Measurements from ENCODE around the gene ZBTB44.

The ZBTB44 gene

DNA sequence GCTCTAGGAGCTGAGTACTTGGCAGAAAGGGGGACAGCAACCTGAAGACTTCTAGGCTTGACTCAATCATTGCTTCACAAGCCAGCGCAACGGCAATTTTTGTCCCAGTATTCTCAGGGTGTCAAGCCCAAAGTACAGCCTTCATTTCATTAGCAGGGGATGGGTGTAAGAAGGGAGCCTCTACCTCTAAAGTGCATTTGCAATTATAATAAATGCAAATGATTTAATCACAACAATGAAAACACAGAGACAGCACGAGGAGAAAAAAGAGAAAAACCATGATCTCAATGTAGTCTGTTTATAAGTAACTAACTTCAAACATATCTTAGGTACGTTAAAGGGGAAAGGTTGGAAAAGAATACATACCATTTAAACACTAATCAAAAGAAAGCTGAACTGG lies 34.7 kb downstream of the ZBTB44 start:
- Histone ChIP-seq H3K9ac (ENCODE audit: low read depth, low read length) (no peak overlapping the region), H3K79me2 (ENCODE audit: insufficient read depth, low read length) (peaks cover 96% of the 10 kb centered on the region), H3K27ac (ENCODE audit: low read length) (no peak overlapping the region), H3K9me3 (ENCODE audit: insufficient read depth, low read length, severe bottlenecking) (peaks cover 5% of the 10 kb centered on the region), H3K4me2 (ENCODE audit: insufficient read depth, low read length) (no peak overlapping the region), H2AFZ (ENCODE audit: low read depth, low read length) (no peak overlapping the region), H3K36me3 (ENCODE audit: insufficient read depth, low read length) (peaks cover 13% of the 10 kb centered on the region; the same call in 1 of the 2 replicates), H3K4me3 (ENCODE audit: low read depth in 1 of 2, low read length in 2 of 2) (no peak overlapping the region), H3K27me3 (ENCODE audit: insufficient read depth, low read length, poor library complexity) (no peaks in the 10 kb centered on the region), H4K20me1 (ENCODE audit: insufficient read depth, low read length) (peaks cover 5% of the 10 kb centered on the region; the same call in 1 of the 2 replicates), H3K4me1 (ENCODE audit: insufficient read depth, low read length) (no peaks in the 10 kb centered on the region)
- TF ChIP-seq, protein P1, sequence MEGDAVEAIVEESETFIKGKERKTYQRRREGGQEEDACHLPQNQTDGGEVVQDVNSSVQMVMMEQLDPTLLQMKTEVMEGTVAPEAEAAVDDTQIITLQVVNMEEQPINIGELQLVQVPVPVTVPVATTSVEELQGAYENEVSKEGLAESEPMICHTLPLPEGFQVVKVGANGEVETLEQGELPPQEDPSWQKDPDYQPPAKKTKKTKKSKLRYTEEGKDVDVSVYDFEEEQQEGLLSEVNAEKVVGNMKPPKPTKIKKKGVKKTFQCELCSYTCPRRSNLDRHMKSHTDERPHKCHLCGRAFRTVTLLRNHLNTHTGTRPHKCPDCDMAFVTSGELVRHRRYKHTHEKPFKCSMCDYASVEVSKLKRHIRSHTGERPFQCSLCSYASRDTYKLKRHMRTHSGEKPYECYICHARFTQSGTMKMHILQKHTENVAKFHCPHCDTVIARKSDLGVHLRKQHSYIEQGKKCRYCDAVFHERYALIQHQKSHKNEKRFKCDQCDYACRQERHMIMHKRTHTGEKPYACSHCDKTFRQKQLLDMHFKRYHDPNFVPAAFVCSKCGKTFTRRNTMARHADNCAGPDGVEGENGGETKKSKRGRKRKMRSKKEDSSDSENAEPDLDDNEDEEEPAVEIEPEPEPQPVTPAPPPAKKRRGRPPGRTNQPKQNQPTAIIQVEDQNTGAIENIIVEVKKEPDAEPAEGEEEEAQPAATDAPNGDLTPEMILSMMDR (IDR thresholded peaks at IDR 0.05; ENCODE audit: borderline replicate concordance, extremely low read depth, low read length, poor library complexity, severe bottlenecking): no peak
- TF ChIP-seq EZH2 (IDR thresholded peaks at IDR 0.05; ENCODE audit: borderline replicate concordance, low read depth, low read length, severe bottlenecking): no peak
- ATAC-seq (ENCODE audit: insufficient read depth, low read depth) (no peak), DNase-seq (no peak)

DNA sequence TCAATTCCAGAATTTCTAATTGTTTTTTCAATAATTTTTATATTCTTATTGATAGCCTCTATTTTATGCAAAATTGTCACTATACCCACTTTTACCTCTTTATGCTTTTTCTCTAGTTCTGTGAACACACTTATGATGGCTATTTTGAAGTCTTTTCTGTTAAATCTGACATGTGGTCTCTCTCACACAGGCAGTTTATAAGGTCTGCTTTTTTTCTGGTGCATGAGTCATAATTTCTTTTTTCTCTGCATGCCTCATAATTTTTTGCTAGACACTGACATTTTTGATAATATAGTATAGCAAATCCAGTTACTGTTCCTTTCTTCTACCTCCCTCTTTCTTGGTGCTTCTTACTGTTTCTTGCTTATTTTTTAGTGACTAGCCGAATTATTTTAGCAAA lies 36.0 kb downstream of the ZBTB44 start:
- no peak overlapping the region for H2AFZ ChIP-seq (ENCODE audit: low read depth, low read length)

DNA sequence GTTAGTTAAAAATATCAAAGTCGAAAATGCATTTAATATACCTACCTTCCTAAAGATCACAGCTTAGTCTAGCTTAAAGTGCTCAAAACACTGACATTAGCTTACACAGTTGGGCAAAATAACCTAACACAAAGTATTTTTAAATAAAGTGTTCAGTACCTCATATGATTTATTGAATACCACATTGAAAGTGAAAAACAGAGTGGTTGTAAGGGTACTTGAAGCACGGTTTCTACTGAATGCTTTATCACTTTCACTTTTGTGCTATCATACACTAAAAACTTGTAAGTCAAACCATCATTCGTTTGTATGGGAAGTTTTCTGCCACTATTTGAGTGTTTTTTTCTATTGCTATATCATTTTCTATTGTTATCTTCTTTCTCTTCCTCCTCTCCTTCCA lies 36.6 kb downstream of the ZBTB44 start:
- ATAC-seq (ENCODE audit: insufficient read depth, low read depth): no peak
- no peaks in the 10 kb centered on the region for H3K27me3 ChIP-seq (ENCODE audit: insufficient read depth, low read length, poor library complexity)
- H3K4me1 ChIP-seq (ENCODE audit: insufficient read depth, low read length): no peaks in the 10 kb centered on the region
- DNase-seq: no peak
- no peak overlapping the region for H3K27ac ChIP-seq (ENCODE audit: low read length)
- H3K79me2 ChIP-seq (ENCODE audit: insufficient read depth, low read length): peaks cover 92% of the 10 kb centered on the region
- H4K20me1 ChIP-seq (ENCODE audit: insufficient read depth, low read length): peaks cover 7% of the 10 kb centered on the region; the same call in 1 of the 2 replicates
- H3K9ac ChIP-seq (ENCODE audit: low read depth, low read length): no peak overlapping the region
- H3K4me3 ChIP-seq (ENCODE audit: low read depth in 1 of 2, low read length in 2 of 2): no peak overlapping the region
- H3K9me3 ChIP-seq (ENCODE audit: insufficient read depth, low read length, severe bottlenecking): peaks cover 5% of the 10 kb centered on the region
- no peak overlapping the region for H3K4me2 ChIP-seq (ENCODE audit: insufficient read depth, low read length)
- H2AFZ ChIP-seq (ENCODE audit: low read depth, low read length): no peak overlapping the region
- peaks cover 9% of the 10 kb centered on the region; the same call in 1 of the 2 replicates for H3K36me3 ChIP-seq (ENCODE audit: insufficient read depth, low read length)
- TF ChIP-seq, protein P1 (IDR thresholded peaks at IDR 0.05; ENCODE audit: borderline replicate concordance, extremely low read depth, low read length, poor library complexity, severe bottlenecking): no peak
- TF ChIP-seq EZH2 (IDR thresholded peaks at IDR 0.05; ENCODE audit: borderline replicate concordance, low read depth, low read length, severe bottlenecking): no peak

More for the DNA sequence above, 36.0 kb downstream of the ZBTB44 start:
- no peak overlapping the region for H3K9ac ChIP-seq (ENCODE audit: low read depth, low read length)
- no peak for TF ChIP-seq EZH2 (IDR thresholded peaks at IDR 0.05; ENCODE audit: borderline replicate concordance, low read depth, low read length, severe bottlenecking)
- TF ChIP-seq, protein P1 (IDR thresholded peaks at IDR 0.05; ENCODE audit: borderline replicate concordance, extremely low read depth, low read length, poor library complexity, severe bottlenecking): no peak
- DNase-seq (no peak), ATAC-seq (ENCODE audit: insufficient read depth, low read depth) (no peak)
- H3K9me3 ChIP-seq (ENCODE audit: insufficient read depth, low read length, severe bottlenecking): peaks cover 5% of the 10 kb centered on the region
- no peak overlapping the region for H3K4me3 ChIP-seq (ENCODE audit: low read depth in 1 of 2, low read length in 2 of 2)
- H4K20me1 ChIP-seq (ENCODE audit: insufficient read depth, low read length): peaks cover 7% of the 10 kb centered on the region; the same call in 1 of the 2 replicates
- H3K27me3 ChIP-seq (ENCODE audit: insufficient read depth, low read length, poor library complexity): no peaks in the 10 kb centered on the region
- H3K36me3 ChIP-seq (ENCODE audit: insufficient read depth, low read length): peaks cover 9% of the 10 kb centered on the region; the same call in 1 of the 2 replicates
- no peaks in the 10 kb centered on the region for H3K4me1 ChIP-seq (ENCODE audit: insufficient read depth, low read length)
- no peak overlapping the region for H3K4me2 ChIP-seq (ENCODE audit: insufficient read depth, low read length)
- no peak overlapping the region for H3K27ac ChIP-seq (ENCODE audit: low read length)
- peaks cover 94% of the 10 kb centered on the region for H3K79me2 ChIP-seq (ENCODE audit: insufficient read depth, low read length)

Measured in DND-41 (cell line).